Effector CD8-positive, alpha-beta T cell (primary cell): ENCODE measurements around the gene MYADM.

ENCODE experiments used
- DNase-seq: peaks from one replicate; lab custom pipeline; 2025; lab: John Stamatoyannopoulos, UW

Gene MYADM

GRCh38 chr19:53915000-53915399 lies 47.3 kb downstream of the MYADM start:
- DNase-seq: no peak

GRCh38 chr19:53916004-53916403 lies 48.3 kb downstream of the MYADM start:
- DNase-seq: no peak

DNA sequence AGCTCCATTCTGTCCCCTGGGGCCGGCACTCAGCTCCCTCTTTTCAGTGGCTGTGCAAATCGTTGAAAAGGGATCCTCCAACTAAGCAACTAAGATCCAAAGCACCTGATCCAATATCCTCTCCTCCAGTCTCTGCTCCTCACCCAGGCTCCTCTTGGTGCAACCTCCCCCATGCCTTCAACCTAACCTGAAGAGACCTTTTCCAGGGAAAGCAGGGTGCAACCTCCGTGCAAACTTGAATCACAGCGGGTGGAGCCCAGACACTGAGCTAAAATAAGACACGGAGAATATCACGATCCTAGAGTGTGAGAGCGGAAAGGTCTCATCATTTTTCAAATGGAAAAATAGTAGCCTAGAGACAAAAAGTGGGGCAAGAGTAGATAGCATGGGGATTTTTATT lies 49.7 kb downstream of the MYADM start:
- no peak for DNase-seq
